Activated CD4-positive, alpha-beta memory T cell treated with anti-CD3 and anti-CD28 coated beads, Interleukin-2, amount 10 ng/mL, durations not matched to agents 7 days and 5 days (primary cell): ENCODE measurements around the gene TBL1XR1. TPM values are rescaled to one million over a fixed set of nuclear protein-coding genes. Genes with fewer than 3 reads are reported as not detected.
"Not testable (repeated sequence)": the region's sequence is repeated elsewhere in the genome, so short reads cannot be mapped to it uniquely, and the experiment has no call there.

Experiments used
- CTCF ChIA-PET: fragments of 350-600 bp; sonication (Branson Sonifier 250); formaldehyde crosslinking; loops from one replicate; lab custom pipeline; 2021; ENCODE audit warnings: antibody characterized with exemption, inconsistent platforms; lab: Charles Lee
- POLR2A ChIA-PET: fragments of 350-600 bp; sonication (Branson Sonifier 250); formaldehyde crosslinking; loops from one replicate; lab custom pipeline; 2021; ENCODE audit warnings: antibody characterized with exemption; lab: Charles Lee
- DNase-seq: peaks from one replicate; pipeline ENCODE4 v3.0.0-alpha.2; 2020
- H3K27ac Mint-ChIP-seq: one replicate; pipeline ENCODE4 v1.8.0; 2021; ENCODE audit warnings: mild to moderate bottlenecking, mixed read lengths
- H3K27me3 Mint-ChIP-seq: one replicate; pipeline ENCODE4 v1.8.0; 2021; ENCODE audit warnings: mixed read lengths
- H3K36me3 Mint-ChIP-seq: one replicate; pipeline ENCODE4 v1.8.0; 2021; ENCODE audit warnings: low read depth, mixed read lengths
- H3K4me1 Mint-ChIP-seq: one replicate; pipeline ENCODE4 v1.8.0; 2021; ENCODE audit warnings: mixed read lengths
- H3K4me3 Mint-ChIP-seq: one replicate; pipeline ENCODE4 v1.8.0; 2021; ENCODE audit warnings: mild to moderate bottlenecking, mixed read lengths
- H3K9me3 Mint-ChIP-seq: one replicate; pipeline ENCODE4 v1.8.0; 2021; ENCODE audit warnings: mixed read lengths
- total RNA-seq, 2 experiments: library from RNA; stranded (reverse); gene quantifications; one replicate each; pipeline ENCODE4 v1.2.3, GENCODE V29; 2021

TBL1XR1 gene
- total RNA-seq, 2 experiments from 2014 or later = 178 to 187 TPM

- POLR2A ChIA-PET = interaction anchor here (0.8 to 6.9 kb wide), 6 partner anchors 14 to 462 kb away, joined by 3 to 59 read pairs (median 5); partner anchors contain the start of gene TBL1XR1
- peak overlapping the region; percentile 1 for H3K4me3 Mint-ChIP-seq
- H3K4me1 Mint-ChIP-seq = peaks cover 63% of the 10 kb centered on the region
- DNase-seq = no peak
- peak overlapping the region; percentile 67 for H3K27ac Mint-ChIP-seq
- no peaks in the 10 kb centered on the region for H3K9me3 Mint-ChIP-seq
- H3K36me3 Mint-ChIP-seq = peaks cover 9% of the 10 kb centered on the region
- H3K27me3 Mint-ChIP-seq = no peaks in the 10 kb centered on the region
- CTCF ChIA-PET = interaction anchor here (0.8 to 2.7 kb wide), 4 partner anchors 10 to 94 kb away, joined by 3 to 7 read pairs (median 4); no protein-coding TSS in a partner anchor
Observed at GRCh38 chr3:177144922-177145321, 52.4 kb downstream of the TBL1XR1 start.

GRCh38 chr3:177141899-177142646 is 55.2 kb downstream of the TBL1XR1 start:
- no peak overlapping the region for H3K4me3 Mint-ChIP-seq
- POLR2A ChIA-PET = interaction anchor here (1.5 to 6.9 kb wide), 3 partner anchors 9 to 55 kb away, joined by 4 to 59 read pairs (median 10); partner anchors contain the start of gene TBL1XR1
- peaks cover 22% of the 10 kb centered on the region for H3K36me3 Mint-ChIP-seq
- no peaks in the 10 kb centered on the region for H3K27me3 Mint-ChIP-seq
- H3K27ac Mint-ChIP-seq = no peak overlapping the region
- H3K9me3 Mint-ChIP-seq = no peaks in the 10 kb centered on the region
- CTCF ChIA-PET = no interaction called here
- peaks cover 76% of the 10 kb centered on the region for H3K4me1 Mint-ChIP-seq
- no peak for DNase-seq

- H3K9me3 Mint-ChIP-seq = no peaks in the 10 kb centered on the region
- H3K4me1 Mint-ChIP-seq = peaks cover 73% of the 10 kb centered on the region
- H3K4me3 Mint-ChIP-seq = no peak overlapping the region
- no peak overlapping the region for H3K27ac Mint-ChIP-seq
- peaks cover 24% of the 10 kb centered on the region for H3K36me3 Mint-ChIP-seq
- POLR2A ChIA-PET = interaction anchor here (0.8 to 6.9 kb wide), 3 partner anchors 9 to 219 kb away, joined by 5 to 59 read pairs (median 10); partner anchors contain the start of gene TBL1XR1
- no peaks in the 10 kb centered on the region for H3K27me3 Mint-ChIP-seq
- CTCF ChIA-PET = no interaction called here
- DNase-seq = no peak
Observed at GRCh38 chr3:177141471-177141870, 55.8 kb downstream of the TBL1XR1 start.

- Mint-ChIP-seq H3K4me3 (peak overlapping the region; percentile 18), H3K4me1 (peaks cover 55% of the 10 kb centered on the region), H3K36me3 (peaks cover 28% of the 10 kb centered on the region), H3K27ac (peak overlapping the region; percentile 58)
- POLR2A ChIA-PET = interaction anchor here (0.5 to 2.8 kb wide), 3 partner anchors 12 to 464 kb away, joined by 3 to 10 read pairs (median 5); partner anchors contain the start of gene TBL1XR1
- CTCF ChIA-PET = interaction anchor here (0.7 kb wide), 1 partner anchor 225 kb away, joined by 3 read pairs; no protein-coding TSS in a partner anchor
- H3K9me3 Mint-ChIP-seq, H3K27me3 Mint-ChIP-seq: not testable (repeated sequence)
- DNase-seq = peak; percentile 56
Observed at GRCh38 chr3:177139220-177139619, 58.1 kb downstream of the TBL1XR1 start.

- CTCF ChIA-PET = no interaction called here
Observed at GRCh38 chr3:177137774-177138705, 59.2 kb downstream of the TBL1XR1 start.

GRCh38 chr3:177136741-177137140 is 60.5 kb downstream of the TBL1XR1 start:
- peaks cover 39% of the 10 kb centered on the region for H3K36me3 Mint-ChIP-seq
- H3K9me3 Mint-ChIP-seq = no peaks in the 10 kb centered on the region
- H3K4me1 Mint-ChIP-seq = peaks cover 51% of the 10 kb centered on the region
- DNase-seq = no peak
- no peak overlapping the region for H3K4me3 Mint-ChIP-seq
- no peak overlapping the region for H3K27ac Mint-ChIP-seq
- no peaks in the 10 kb centered on the region for H3K27me3 Mint-ChIP-seq
- ChIA-PET CTCF (no interaction called here), POLR2A (no interaction called here)

More at GRCh38 chr3:177137774-177138705, 59.2 kb downstream of the TBL1XR1 start:
- POLR2A ChIA-PET = no interaction called here
- Mint-ChIP-seq H3K27ac (no peak overlapping the region), H3K4me3 (no peak overlapping the region), H3K27me3 (no peaks in the 10 kb centered on the region), H3K9me3 (no peaks in the 10 kb centered on the region), H3K4me1 (peaks cover 52% of the 10 kb centered on the region), H3K36me3 (peaks cover 30% of the 10 kb centered on the region)
- no peak for DNase-seq

- Mint-ChIP-seq H3K9me3 (no peaks in the 10 kb centered on the region), H3K27me3 (no peaks in the 10 kb centered on the region), H3K27ac (no peak overlapping the region), H3K4me3 (no peak overlapping the region), H3K4me1 (peaks cover 50% of the 10 kb centered on the region), H3K36me3 (peaks cover 41% of the 10 kb centered on the region)
- no peak for DNase-seq
- ChIA-PET CTCF (no interaction called here), POLR2A (no interaction called here)
Observed at GRCh38 chr3:177135841-177136492, 61.3 kb downstream of the TBL1XR1 start.

- Mint-ChIP-seq H3K9me3 (no peaks in the 10 kb centered on the region), H3K36me3 (peaks cover 48% of the 10 kb centered on the region), H3K27me3 (no peaks in the 10 kb centered on the region), H3K4me1 (peaks cover 45% of the 10 kb centered on the region), H3K27ac (no peak overlapping the region), H3K4me3 (no peak overlapping the region)
- no peak for DNase-seq
- CTCF ChIA-PET = no interaction called here
- POLR2A ChIA-PET = no interaction called here
Observed at GRCh38 chr3:177134816-177135210, 62.5 kb downstream of the TBL1XR1 start.

- DNase-seq = no peak
- Mint-ChIP-seq H3K27ac (no peak overlapping the region), H3K27me3 (no peaks in the 10 kb centered on the region), H3K9me3 (no peaks in the 10 kb centered on the region), H3K4me3 (no peak overlapping the region), H3K36me3 (peaks cover 48% of the 10 kb centered on the region), H3K4me1 (peaks cover 39% of the 10 kb centered on the region)
- ChIA-PET CTCF (no interaction called here), POLR2A (interaction anchor here (1.6 kb wide), 1 partner anchor 12 kb away, joined by 3 read pairs; no protein-coding TSS in a partner anchor)
Observed at GRCh38 chr3:177133860-177134815, 63.1 kb downstream of the TBL1XR1 start.

GRCh38 chr3:177131927-177132636 is 65.2 kb downstream of the TBL1XR1 start:
- H3K36me3 Mint-ChIP-seq = peaks cover 50% of the 10 kb centered on the region
- peaks cover 24% of the 10 kb centered on the region for H3K4me1 Mint-ChIP-seq
- POLR2A ChIA-PET = interaction anchor here (1.0 kb wide), 1 partner anchor 227 kb away, joined by 3 read pairs; no protein-coding TSS in a partner anchor

GRCh38 chr3:177127008-177127407 is 70.3 kb downstream of the TBL1XR1 start:
- Mint-ChIP-seq H3K4me1 (peaks cover 26% of the 10 kb centered on the region), H3K27me3 (no peaks in the 10 kb centered on the region), H3K36me3 (peaks cover 59% of the 10 kb centered on the region), H3K27ac (no peak overlapping the region), H3K4me3 (no peak overlapping the region), H3K9me3 (peaks cover 15% of the 10 kb centered on the region)
- ChIA-PET POLR2A (no interaction called here), CTCF (no interaction called here)
- DNase-seq = no peak

More at GRCh38 chr3:177131927-177132636, 65.2 kb downstream of the TBL1XR1 start:
- DNase-seq = no peak
- Mint-ChIP-seq H3K9me3 (no peaks in the 10 kb centered on the region), H3K4me3 (no peak overlapping the region), H3K27ac (no peak overlapping the region), H3K27me3 (no peaks in the 10 kb centered on the region)
- CTCF ChIA-PET = no interaction called here
